ENCODE data around the gene GIGYF2.
"Not testable (repeated sequence)": the region's sequence is repeated elsewhere in the genome, so short reads cannot be mapped to it uniquely, and the experiment has no call there.

The GIGYF2 gene

DNA sequence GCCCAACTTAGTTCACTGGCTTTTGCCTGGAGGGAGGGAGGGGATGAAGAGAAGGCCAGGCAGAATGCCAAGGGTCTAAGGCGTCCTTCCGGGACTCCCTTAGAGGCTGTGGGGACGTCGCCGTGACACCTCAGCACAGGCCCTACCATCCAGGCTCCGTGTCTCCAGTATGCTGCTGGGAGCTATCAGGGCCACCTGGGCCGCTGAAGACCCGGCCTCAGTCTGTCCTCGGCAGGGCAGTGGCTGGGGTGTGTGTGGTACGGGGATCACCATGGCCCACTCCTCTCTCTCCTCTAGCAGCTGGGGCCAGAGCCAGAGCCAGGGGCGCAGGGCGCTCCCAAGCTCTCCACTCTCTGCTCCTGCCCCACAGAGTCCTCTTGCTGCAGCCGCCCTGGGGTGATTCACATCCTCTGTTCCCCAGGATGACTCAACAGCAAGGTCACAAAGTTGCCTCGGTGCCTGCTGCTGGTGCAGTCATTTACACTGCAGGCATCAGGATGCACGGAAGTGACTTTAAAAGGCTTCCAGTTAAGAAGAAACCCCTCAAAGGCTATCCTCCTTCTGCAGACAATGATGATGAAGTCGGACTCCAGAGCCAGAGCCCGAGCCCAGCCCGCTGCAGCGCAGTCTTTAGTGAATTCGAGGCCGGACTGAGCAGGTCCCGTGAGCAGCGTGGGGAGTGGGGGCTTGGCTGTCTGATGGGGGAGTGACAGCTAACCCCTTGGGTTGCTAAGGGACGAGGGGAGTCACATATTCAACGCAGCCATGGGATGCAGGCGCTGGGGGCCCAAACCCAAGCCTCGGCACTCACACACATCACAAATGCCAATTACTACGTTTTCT is 204.8 kb downstream of the GIGYF2 start:
- no peak for TF ChIP-seq CTCF (IDR thresholded peaks at IDR 0.05; ENCODE audit: insufficient read depth, missing control alignments)
- FAIRE-seq = no peak
- no peak for DNase-seq (ENCODE audit: insufficient read length, low spot score)

DNA sequence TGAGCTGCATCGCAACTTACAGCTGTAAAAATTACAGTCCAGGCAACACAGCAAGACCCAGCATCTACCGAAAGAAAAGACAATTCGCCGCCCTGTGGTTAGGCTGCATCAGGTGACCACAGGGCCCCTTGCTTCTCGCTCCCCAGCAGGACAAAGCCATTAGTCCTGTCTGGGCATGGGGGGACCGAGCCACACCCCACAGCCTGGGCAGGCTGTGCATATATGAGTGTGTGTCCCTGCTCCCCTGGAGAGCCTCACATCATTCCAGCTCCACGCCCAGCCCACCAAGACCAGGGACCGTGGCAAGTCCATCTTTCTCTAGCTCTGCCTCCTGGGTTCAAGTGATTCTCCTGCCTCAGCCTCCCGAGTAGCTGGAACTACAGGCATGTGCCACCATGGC is 206.9 kb downstream of the GIGYF2 start:
- no peak for TF ChIP-seq CTCF (IDR thresholded peaks at IDR 0.05; ENCODE audit: insufficient read depth, missing control alignments)
- FAIRE-seq = no peak
- DNase-seq (ENCODE audit: insufficient read length, low spot score) = no peak

DNA sequence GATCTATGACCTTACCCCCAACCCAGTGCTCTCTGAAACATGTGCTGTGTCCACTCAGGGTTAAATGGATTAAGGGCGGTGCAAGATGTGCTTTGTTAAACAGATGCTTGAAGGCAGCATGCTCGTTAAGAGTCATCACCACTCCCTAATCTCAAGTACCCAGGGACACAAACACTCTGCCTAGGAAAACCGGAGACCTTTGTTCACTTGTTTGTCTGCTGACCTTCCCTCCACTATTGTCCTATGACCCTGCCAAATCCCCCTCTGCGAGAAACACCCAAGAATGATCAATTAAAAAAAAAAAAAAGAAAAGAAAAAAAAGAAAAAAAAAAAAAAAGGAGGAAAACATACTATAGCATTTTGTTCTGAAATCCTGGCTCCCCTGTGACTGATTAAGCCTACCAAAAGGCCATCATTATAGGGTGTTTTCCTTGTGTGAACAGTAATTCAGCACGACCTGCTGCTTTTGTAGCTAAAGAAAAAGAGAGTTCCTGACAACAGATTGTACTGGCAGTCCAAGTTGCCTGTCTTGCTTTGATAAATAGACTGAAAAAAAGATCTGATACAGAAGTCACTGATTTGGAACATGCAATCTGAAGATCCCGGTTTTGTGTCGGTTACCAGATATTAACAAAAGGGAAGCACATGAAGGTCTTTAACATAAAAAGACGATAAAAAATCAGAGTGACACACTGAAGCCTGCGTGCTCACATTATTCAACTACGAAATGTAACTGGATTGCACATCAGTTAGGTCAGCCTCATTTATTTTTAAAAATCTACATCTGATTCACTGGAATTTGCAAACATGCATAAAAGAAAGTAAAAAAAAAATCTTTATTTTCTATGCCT is 210.0 kb downstream of the GIGYF2 start:
- FAIRE-seq; DNase-seq (ENCODE audit: insufficient read length, low spot score): not testable (repeated sequence)

DNA sequence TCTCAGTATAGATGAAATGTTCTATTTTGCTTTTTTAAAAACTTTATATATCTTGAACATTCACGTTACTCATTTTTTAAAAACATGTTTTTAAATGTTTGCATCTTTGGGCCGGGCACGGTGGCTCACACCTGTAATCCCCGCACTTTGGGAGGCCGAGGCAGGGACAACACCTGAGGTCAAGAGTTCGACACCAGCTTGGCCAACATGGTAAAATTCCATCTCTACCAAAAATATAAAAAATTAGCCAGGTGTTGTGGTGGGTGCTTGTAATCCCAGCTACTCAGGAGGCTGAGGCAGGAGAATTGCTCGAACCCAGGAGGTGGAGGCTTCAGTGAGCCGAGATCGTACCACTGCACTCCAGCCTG is 210.6 kb downstream of the GIGYF2 start:
- DNase-seq (ENCODE audit: insufficient read length, low spot score); FAIRE-seq: not testable (repeated sequence)

DNA sequence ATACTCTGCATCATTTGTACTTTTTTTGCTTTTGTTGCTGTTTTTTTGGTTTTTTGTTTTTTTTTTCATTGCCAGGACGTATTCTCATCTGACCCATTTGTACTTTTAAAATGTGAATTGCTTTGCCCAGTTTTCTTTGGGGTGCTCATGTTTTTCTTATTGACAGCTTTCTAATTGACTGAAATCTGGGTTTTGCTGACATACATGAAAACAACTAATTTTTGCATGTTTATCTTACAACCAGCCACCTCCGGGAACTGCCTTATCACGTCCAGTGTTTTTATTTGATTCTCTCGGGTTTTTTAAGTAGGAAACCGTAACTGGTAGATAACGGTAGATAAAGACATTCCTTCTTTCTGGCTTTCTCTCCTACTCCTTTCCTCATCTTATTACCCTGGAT is 211.6 kb downstream of the GIGYF2 start:
- DNase-seq (ENCODE audit: insufficient read length, low spot score) (no peak), FAIRE-seq (no peak)
- no peak for TF ChIP-seq CTCF (IDR thresholded peaks at IDR 0.05; ENCODE audit: insufficient read depth, missing control alignments)

Measured in D721Med (cell line).